Neural crest cell (in vitro differentiated cells): ENCODE data around the gene ASTN1. TPM values are rescaled to one million over a fixed set of nuclear protein-coding genes. Genes with fewer than 3 reads are reported as not detected.

Source experiments
- DNase-seq: peaks from one replicate; pipeline ENCODE4 v3.0.0; 2021; ENCODE audit warnings: low read depth, mixed read lengths, low spot score
- H3K27ac Mint-ChIP-seq: one replicate; pipeline ENCODE4 v1.8.0; 2021; ENCODE audit warnings: mild to moderate bottlenecking, mixed read lengths; ENCODE audit not compliant: unreplicated experiment
- H3K27me3 Mint-ChIP-seq: 2 replicates; pipeline ENCODE4 v1.8.0; 2021; ENCODE audit warnings: low read depth, mild to moderate bottlenecking, mixed read lengths
- H3K36me3 Mint-ChIP-seq: 2 replicates; pipeline ENCODE4 v1.8.0; 2021; ENCODE audit warnings: low read depth, mild to moderate bottlenecking, mixed read lengths
- H3K4me1 Mint-ChIP-seq: 2 replicates; pipeline ENCODE4 v1.8.0; 2021; ENCODE audit warnings: mixed read lengths
- H3K4me3 Mint-ChIP-seq: one replicate; pipeline ENCODE4 v1.8.0; 2021; ENCODE audit warnings: mild to moderate bottlenecking, mixed read lengths
- H3K9me3 Mint-ChIP-seq: 2 replicates; pipeline ENCODE4 v1.8.0; 2021; ENCODE audit warnings: mixed read lengths
- CTCF ChIP-seq: fragments of 200-600 bp; sonication (generic); conservative IDR thresholded peaks from 2 replicates; pipeline ENCODE4 v1.5.0; 2021; ENCODE audit warnings: antibody characterized with exemption, mild to moderate bottlenecking
- total RNA-seq: library from RNA; stranded (reverse); gene quantifications from 2 replicates; pipeline ENCODE4 v1.2.1, GENCODE V29; 2021

ASTN1 gene
- total RNA-seq, 1 donor from 2014 or later: 21.8 TPM

GRCh38 chr1:177043597-177043996, 120.9 kb downstream of the ASTN1 start:
- TF ChIP-seq CTCF: no peak
- Mint-ChIP-seq H3K36me3 (no peaks in the 10 kb centered on the region), H3K9me3 (no peaks in the 10 kb centered on the region), H3K4me3 (no peak overlapping the region), H3K4me1 (peaks cover 13% of the 10 kb centered on the region), H3K27me3 (no peaks in the 10 kb centered on the region), H3K27ac (no peak overlapping the region)
- no peak for DNase-seq

DNA sequence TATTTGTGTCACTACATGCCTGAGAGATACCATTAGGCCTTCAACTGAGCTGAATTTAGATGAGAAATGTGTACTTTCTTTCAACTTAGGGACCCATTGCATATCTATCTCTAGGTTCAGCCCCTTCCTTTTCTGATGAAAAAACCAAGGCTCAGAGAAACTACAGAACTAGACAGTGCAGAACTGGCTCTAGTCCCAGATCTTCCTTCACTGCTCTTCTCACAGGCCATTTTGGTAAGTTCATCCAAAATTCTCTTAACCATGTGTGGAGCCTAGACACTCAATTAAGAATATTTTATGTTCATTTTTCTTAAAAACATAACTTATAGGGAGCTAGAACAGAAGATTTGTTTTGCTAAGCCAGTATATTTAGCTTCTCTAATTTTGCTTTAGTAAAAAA, 128.9 kb downstream of the ASTN1 start:
- Mint-ChIP-seq H3K27ac (no peak overlapping the region), H3K4me3 (no peak overlapping the region), H3K36me3 (peaks cover 3% of the 10 kb centered on the region), H3K4me1 (peaks cover 3% of the 10 kb centered on the region), H3K27me3 (no peaks in the 10 kb centered on the region), H3K9me3 (no peaks in the 10 kb centered on the region)
- TF ChIP-seq CTCF: no peak
- DNase-seq: no peak

- Mint-ChIP-seq H3K36me3 (peaks cover 6% of the 10 kb centered on the region), H3K4me1 (peaks cover 3% of the 10 kb centered on the region), H3K27ac (no peak overlapping the region), H3K4me3 (no peak overlapping the region), H3K27me3 (no peaks in the 10 kb centered on the region), H3K9me3 (no peaks in the 10 kb centered on the region)
- no peak for TF ChIP-seq CTCF
- no peak for DNase-seq
Measured at GRCh38 chr1:177033628-177034027, 130.9 kb downstream of the ASTN1 start.

- Mint-ChIP-seq H3K36me3 (peaks cover 6% of the 10 kb centered on the region), H3K27ac (peak overlapping the region; percentile 44), H3K4me3 (no peak overlapping the region), H3K27me3 (no peaks in the 10 kb centered on the region), H3K9me3 (no peaks in the 10 kb centered on the region), H3K4me1 (peaks cover 3% of the 10 kb centered on the region)
- DNase-seq: no peak
- no peak for TF ChIP-seq CTCF
Measured at GRCh38 chr1:177032434-177032833, 132.1 kb downstream of the ASTN1 start.

GRCh38 chr1:177024623-177025022, 139.9 kb downstream of the ASTN1 start:
- Mint-ChIP-seq H3K36me3 (peaks cover 7% of the 10 kb centered on the region), H3K27me3 (no peaks in the 10 kb centered on the region), H3K4me1 (no peaks in the 10 kb centered on the region), H3K27ac (no peak overlapping the region), H3K9me3 (no peaks in the 10 kb centered on the region), H3K4me3 (no peak overlapping the region)
- no peak for TF ChIP-seq CTCF
- DNase-seq: no peak

- DNase-seq: no peak
- H3K9me3 Mint-ChIP-seq: no peaks in the 10 kb centered on the region
- no peaks in the 10 kb centered on the region for H3K27me3 Mint-ChIP-seq
- H3K36me3 Mint-ChIP-seq: peaks cover 4% of the 10 kb centered on the region
- H3K4me3 Mint-ChIP-seq: no peak overlapping the region
- no peaks in the 10 kb centered on the region for H3K4me1 Mint-ChIP-seq
- no peak overlapping the region for H3K27ac Mint-ChIP-seq
- TF ChIP-seq CTCF: no peak
Measured at GRCh38 chr1:177023726-177024125, 140.8 kb downstream of the ASTN1 start.
